Stimulated activated CD8-positive, alpha-beta memory T cell treated with anti-CD3 and anti-CD28 coated beads, Interleukin-12 subunit alpha, Interleukin-12 subunit beta, amount 100 ng/mL, for 4 hours (primary cell): ENCODE measurements around the gene CREB5.

Experiments
- DNase-seq: peaks from one replicate; pipeline ENCODE4 v3.0.0-alpha.2; 2020; ENCODE audit warnings: low read depth

The CREB5 gene

GRCh38 chr7:28435732-28436378, 23.5 kb downstream of the CREB5 start:
- DNase-seq, result no peak

GRCh38 chr7:28440055-28440601, 27.8 kb downstream of the CREB5 start:
- no peak for DNase-seq

GRCh38 chr7:28442540-28443420, 30.5 kb downstream of the CREB5 start:
- DNase-seq, result no peak

GRCh38 chr7:28446131-28446530, 33.8 kb downstream of the CREB5 start:
- DNase-seq, result no peak

GRCh38 chr7:28447071-28447470, 34.8 kb downstream of the CREB5 start:
- no peak for DNase-seq

- DNase-seq, result no peak
Observed at GRCh38 chr7:28448708-28449107, 36.4 kb downstream of the CREB5 start.

- no peak for DNase-seq
Observed at GRCh38 chr7:28452681-28453080, 40.4 kb downstream of the CREB5 start.

GRCh38 chr7:28455486-28455885, 43.2 kb downstream of the CREB5 start:
- no peak for DNase-seq

- no peak for DNase-seq
Observed at GRCh38 chr7:28456044-28456443, 43.7 kb downstream of the CREB5 start.

GRCh38 chr7:28458732-28459131, 46.4 kb downstream of the CREB5 start:
- no peak for DNase-seq

- DNase-seq, result no peak
Observed at GRCh38 chr7:28459306-28459705, 47.0 kb downstream of the CREB5 start.

- no peak for DNase-seq
Observed at GRCh38 chr7:28465697-28466096, 53.4 kb downstream of the CREB5 start.

- DNase-seq, result no peak
Observed at GRCh38 chr7:28466341-28466740, 54.0 kb downstream of the CREB5 start.

GRCh38 chr7:28466885-28467284, 54.6 kb downstream of the CREB5 start:
- DNase-seq, result no peak

- no peak for DNase-seq
Observed at GRCh38 chr7:28469562-28469961, 57.2 kb downstream of the CREB5 start.

- no peak for DNase-seq
Observed at GRCh38 chr7:28470344-28470743, 58.0 kb downstream of the CREB5 start.

- no peak for DNase-seq
Observed at GRCh38 chr7:28472332-28472731, 60.0 kb downstream of the CREB5 start.

- no peak for DNase-seq
Observed at GRCh38 chr7:28473571-28474281, 61.4 kb downstream of the CREB5 start.

GRCh38 chr7:28474282-28474638, 61.9 kb downstream of the CREB5 start:
- no peak for DNase-seq

GRCh38 chr7:28474640-28475039, 62.3 kb downstream of the CREB5 start:
- DNase-seq, result no peak

GRCh38 chr7:28477041-28477442, 64.7 kb downstream of the CREB5 start:
- no peak for DNase-seq

- DNase-seq, result no peak
Observed at GRCh38 chr7:28478656-28479055, 66.3 kb downstream of the CREB5 start.

GRCh38 chr7:28479507-28479947, 67.2 kb downstream of the CREB5 start:
- DNase-seq, result no peak
